SIG-M5 treated with dmso at 0.1 percent for 504 hours (cell line): ENCODE measurements around the gene C2orf81.
A peak's percentile ranks its signal among the peaks of the same experiment; 100 is the strongest.
"Not testable (repeated sequence)": the region's sequence is repeated elsewhere in the genome, so short reads cannot be mapped to it uniquely, and the experiment has no call there.

Source experiments
- DNase-seq: peaks from one replicate; lab custom pipeline; 2025; ENCODE audit not compliant: unreplicated experiment; lab: John Stamatoyannopoulos, UW

C2orf81 gene

DNA sequence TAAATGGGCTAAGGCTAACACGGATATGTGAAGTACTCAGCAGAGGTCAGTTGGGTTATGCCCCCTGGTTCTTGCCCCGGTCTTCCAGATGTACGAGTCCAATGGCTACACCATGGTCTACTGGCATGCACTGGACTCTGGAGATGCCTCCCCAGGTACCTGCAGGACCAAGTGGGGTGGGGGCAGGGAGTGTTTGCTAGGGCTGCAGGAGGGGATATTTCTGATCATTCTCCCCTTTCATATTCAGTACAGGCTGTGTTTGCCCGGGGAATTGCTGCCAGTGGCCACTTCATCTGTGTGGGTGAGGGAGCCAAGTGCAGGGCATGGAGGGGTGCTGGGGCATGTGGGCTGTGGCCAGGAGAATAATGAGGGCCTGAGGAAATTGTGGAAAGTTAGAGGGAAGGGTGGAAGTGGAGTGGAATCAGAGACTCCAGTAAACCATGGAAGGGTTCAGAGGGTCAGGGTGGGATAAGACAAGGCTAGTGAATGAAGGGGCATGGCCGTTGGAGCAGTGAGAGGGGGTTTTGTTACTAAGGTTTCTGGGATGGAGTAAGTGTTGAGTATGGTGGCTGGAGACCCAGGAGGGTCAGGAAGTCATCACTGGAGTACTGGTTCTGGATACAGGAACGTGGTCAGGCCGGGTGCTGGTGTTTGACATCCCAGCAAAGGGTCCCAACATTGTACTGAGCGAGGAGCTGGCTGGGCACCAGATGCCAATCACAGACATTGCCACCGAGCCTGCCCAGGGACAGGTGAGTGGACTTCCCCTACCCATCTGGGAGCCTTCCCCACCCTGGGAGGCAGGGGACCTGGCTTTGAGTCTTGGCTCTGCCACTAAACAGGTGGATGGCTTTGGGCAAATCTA, 2.0 kb upstream of the C2orf81 start:
- DNase-seq: no peak

DNA sequence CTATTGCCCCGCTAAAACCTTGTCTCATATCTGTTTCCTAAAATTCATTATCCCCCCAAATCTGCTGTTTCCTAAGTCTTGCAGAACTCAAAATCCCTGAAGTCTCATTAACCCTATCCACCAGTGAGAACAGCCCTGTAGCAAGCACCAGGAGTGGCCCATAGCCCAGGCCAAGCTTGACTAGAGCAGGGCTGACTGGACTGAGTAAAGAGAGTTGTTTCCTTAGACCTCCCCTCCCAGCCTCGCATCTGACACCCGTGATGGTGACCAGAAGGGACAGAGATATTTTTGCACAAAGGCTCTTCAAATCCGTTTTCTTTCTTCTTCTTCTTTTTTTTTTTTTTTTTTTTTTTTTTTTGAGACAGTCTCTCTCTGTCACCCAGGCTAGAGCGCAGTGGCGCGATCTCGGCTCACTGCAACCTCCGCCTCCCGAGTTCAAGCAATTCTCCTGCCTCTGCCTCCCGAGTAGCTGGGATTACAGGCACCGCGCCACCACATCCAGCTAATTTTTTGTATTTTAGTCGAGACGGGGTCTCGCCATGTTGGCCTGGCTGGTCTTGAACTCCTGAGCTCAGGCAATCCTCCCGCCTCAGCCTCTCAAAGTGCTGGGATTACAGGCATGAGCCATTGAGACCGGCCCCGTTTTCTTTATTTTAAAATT, 846 bp downstream of the C2orf81 start:
- not testable (repeated sequence) for DNase-seq

DNA sequence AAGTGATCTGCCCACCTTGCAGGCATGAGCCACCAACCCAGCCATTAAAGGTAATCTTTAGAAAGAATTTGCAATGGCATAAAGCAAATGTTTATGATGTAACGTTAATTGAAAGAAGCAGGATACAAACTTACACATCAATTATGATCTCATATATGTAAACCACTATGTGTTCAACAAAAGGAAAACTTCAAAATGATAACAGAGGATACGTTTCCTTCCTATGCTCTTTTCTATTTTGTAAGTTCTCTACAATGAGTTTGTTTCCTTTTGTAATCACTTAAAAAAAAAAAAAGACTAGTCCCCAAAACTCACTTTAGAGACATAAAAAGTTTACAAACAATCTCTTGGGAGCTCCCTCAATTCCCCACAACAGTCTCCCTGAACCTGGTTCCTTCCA, 1.4 kb downstream of the C2orf81 start:
- DNase-seq: no peak

DNA sequence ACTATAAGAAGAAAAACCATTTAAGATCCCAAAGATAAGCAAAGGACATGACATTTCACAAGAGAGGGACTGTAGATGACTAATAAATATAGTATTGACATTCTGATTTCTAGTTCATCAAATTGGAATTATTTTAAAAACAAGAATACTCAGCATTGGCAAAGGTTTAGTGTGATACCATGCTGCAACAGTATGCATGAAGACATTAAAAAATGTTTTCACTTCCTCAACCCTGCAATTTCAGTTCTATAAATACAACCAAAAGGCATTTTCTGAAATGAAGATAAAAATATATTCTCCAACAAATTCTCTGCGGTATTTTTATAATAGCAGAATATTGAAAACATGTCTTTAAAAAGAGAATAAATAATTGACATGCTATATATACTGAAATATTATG, 2.1 kb downstream of the C2orf81 start:
- DNase-seq: peak; percentile 20

DNA sequence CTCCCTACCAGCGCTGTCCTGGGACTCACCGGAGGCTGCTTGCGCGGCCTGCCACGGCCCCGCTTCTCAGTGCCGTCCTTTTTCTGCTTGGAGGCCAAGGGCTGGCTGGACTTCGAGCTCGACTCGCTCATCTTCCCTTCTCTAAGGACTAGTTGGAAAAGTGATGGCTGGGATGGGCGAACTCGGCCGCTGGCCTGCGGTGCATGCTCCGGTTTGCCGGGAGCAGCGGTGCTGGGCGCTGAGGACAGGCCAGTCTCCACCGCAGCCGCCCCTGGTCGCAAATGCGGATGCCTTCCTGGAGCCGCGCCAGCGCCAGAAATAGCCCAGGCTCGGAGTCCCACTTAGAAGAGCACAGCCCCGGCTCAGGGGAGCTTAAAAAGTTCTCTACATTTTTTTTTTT, 3.1 kb downstream of the C2orf81 start:
- no peak for DNase-seq

DNA sequence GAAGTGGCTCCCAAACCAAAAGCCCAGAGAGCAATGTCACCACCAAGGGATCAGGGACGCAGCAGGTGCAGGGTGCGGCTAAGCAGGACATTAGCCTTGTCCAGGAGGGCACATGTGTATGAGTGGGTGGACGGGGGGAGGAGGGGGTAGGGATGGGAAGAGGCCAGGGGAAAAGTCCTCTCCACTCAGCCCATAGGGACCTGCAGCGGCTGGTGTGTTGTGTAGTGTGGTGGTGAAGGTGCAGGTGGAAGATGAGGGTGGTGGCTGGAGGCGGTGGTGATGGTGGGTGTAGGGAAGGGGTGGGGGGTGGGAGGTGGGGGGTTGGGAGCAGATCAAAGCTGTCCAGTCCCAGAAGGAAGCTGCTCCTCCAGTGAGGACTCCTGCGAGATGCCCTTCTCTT, 3.7 kb downstream of the C2orf81 start:
- no peak for DNase-seq

DNA sequence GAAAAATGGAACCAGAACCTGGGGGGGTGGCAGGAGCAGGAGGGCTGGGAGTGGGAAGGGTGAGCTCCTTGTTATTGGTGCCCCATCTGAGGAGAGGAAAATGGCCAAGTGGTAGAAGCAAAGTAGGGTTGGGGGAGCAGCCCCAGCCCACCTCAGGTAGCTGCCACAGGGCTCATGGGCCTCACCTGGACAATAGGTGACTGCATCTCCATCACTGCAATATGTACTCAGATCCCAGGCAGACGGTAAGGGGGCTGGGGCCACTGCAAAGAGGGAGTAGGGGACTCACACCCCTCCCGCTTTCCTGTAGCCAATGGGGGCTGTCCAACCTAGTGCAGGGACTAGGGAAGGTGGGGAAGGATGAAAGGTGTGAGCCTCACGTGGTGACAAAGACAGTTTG, 4.2 kb downstream of the C2orf81 start:
- no peak for DNase-seq

DNA sequence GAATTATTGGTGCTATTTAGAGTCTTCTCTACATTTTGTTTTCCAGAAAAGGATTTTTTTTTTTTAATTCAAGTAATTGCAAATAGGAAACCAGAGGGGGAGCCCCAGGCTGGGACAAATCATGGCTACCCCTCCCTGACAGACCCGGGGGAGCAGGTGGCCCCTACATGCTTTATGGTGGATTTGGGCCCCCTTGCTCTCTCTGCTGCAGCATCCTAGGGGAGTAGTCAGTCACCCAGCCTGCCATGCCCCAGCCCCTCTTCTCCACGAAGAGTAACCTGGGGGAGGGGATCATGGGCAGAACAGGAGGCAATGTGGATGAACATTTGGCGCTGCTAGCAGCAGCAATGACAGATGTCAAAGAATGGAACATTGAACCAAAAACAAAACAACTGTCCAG, 4.6 kb downstream of the C2orf81 start:
- no peak for DNase-seq

DNA sequence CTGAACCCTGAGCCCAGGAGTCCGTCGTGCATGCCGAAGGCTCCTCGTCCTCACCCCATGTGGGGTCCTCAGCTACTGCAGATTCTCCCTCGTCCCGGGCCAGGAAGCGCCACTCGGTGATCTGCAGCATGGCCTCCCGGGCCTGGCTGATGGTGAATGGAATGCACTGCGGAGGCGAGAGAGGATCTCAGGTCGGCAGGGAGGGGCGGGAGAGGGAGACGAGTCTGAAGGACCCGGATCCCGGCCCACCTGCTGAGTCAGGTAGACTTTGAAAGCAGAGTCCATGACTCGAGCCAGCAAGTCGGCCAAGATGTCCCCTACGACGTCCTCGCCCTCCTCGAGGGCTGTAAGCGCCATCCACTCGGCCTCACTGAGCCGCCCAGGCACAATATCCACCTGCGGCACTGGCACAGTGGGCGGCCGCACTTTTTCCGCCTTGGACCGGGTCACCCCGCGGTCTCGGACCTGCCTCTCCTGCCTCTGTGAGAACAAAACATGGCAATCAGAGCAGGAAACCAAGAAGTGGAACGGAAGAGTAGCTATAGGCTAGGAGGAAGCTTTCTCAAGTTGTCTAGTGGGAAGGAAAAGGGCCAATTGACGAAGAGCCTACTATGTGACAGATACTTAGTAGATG, 5.5 kb downstream of the C2orf81 start:
- DNase-seq: no peak

DNA sequence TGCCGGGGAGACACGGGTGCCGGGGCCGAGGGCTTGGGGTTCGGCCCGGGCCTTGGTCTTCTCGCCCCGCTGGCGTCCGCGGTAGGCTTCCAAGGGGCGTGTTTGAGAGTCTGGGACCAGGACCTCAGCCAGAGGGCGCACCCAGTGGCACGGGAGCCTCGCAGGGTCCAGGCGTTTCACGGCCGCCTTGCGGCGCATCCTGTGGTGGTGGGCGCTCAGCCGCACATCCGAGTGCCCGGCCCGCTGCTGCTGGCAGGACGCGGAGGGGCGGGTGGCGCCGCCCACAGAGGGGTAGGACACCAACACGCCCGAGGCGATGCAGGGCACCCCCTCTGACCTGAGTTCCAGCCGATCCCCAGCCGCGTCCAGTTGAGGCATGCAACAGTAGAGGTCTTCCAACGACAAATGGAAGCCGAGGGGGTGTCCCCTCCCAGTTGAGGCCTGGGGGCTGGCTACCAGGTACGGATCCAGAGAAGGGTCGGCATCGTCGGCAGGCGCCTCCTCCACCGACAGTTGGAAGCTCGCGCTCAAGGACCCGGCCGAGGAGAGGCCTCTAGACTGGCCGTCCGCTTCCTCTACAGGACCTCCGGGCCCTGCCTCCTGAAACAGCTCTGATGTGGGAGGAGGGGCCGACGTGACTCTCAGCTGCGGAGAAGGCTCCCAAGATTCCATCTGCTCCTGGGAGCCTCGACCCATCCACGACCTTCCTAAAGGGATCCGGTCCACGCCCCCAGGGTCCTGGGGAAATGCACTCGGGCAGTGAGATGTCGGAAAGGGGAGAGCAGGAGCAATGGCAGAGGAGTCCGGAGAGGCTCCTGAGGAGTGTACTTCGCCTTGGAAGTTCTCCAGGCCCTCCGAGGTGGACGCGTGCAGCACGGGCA, 6.3 kb downstream of the C2orf81 start:
- DNase-seq: no peak

DNA sequence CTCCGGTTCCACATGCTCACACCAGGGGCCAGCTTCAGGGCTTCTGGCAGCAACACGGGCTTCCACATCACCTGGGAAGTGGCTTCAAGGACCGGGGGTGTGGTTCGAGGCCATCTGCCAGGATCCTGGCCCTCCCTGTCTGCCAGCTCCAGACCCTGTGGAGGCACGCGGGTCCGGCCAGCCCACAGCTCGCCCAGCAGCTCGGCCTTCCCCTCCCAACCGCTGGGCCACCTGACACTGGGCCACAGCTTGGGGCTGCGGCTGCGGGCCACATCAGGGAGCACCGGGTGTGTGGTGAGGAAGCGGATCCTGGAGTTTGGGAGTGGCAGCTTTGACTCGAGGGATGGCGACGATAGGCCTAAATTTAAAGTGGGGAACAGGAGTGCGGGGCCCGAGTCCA, 7.0 kb downstream of the C2orf81 start:
- DNase-seq: no peak

DNA sequence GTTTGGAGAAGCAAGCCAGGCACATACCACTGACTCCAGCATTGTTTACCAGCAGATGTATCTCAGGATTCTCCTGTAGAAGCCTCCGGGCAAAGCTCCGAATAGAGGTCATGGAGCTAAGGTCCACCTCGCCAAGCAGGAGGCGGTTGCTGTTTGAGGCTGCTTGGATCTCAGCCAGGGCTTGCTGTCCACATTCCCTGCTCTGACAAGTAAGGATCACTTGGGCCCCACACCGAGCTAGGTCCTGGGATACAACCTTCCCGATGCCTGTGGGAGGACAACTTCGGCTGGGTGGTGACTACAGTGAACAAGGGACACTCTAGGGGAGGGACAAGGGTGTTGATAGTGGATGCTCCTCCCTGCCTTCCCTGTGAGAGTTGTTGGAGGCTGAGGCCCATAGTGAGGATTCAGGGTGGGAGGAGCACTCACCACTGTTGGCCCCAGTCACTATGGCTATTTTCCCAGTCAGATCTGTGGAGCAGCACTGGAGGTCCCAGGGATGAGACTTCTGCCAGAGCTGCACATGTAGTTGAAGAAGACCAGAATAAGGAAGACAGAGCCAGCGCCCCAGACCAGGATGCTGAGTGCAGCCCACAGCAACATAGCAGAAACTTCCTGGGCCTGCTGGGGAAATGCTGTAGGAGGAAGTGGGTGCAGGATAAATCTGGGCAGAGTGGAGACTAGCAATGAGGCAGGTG, 8.3 kb downstream of the C2orf81 start:
- no peak for DNase-seq

DNA sequence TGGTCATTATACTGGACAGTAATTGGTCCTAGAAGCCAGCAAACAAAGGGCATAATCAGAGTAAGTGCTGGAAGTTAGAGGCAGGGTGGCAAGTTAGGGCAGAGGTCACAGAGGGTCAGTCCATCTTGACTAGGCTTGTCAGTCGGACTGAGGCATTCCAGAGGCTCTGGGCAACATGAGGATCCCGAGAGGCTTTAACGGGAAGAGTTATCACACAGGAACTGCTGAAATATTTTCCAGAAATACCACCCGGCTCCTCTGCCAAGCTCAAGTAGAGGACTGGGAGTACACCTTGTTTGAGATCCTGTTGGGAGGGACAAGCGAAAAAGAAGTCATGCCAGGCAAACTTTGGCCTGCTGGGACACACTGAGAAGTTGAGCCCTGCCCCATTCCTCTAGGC, 13.7 kb downstream of the C2orf81 start:
- DNase-seq: no peak

DNA sequence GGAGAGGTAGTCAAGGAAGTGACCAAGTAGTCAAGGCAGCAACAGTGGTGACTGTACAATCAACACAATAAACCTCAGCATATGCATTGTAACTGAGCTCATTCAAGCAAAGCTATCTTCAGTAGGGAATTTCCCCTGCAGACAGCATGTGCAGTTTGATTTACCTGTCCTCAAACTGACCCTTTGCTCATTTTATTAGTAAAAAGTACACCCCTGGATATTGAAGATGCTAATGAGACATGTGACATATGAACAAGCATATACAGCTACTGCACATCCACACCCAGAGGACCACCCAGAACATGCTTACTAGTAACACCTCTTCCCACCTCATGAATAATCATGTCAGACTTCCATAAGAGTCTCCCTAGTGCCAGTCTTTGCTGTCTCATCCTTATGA, 15.4 kb downstream of the C2orf81 start:
- DNase-seq: no peak

DNA sequence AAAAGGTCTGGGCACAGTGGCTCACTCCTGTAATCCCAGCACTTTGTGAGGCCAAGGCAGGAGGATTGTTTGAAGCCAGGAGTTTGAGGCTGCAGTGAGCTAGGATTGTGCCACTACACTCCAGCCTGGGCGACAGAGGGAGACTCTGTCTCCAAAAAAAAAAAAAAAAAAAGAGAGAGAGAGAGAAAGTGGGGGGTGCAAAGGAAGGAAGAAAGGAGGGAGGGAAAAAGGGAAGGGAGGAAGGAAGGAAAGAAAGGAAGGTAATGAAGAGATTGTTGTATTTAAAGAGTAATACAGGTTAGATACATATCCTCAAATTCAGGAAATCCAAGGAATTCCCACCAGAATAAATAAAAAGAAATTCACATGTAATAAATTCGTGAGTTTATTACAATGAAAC, 19.5 kb downstream of the C2orf81 start:
- no peak for DNase-seq

DNA sequence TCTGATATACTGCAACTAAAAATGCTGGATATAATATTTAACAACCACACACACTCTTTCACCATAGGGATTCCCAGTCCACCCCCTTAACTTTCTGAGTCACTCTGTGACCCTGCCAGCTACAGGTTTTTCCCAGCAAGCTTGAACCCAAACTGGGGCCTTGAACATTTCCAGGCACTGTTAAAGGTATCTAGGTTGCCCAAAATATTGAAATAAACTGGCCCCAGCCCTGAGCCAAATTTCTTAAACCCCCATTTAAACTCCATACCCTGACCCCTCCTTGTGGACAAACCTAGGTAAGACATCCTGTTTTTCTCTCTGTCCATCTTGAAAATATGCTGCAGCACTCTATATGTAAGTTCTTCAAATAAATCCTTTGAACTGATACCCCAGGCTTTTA, 21.6 kb downstream of the C2orf81 start:
- peak; percentile 52 for DNase-seq

DNA sequence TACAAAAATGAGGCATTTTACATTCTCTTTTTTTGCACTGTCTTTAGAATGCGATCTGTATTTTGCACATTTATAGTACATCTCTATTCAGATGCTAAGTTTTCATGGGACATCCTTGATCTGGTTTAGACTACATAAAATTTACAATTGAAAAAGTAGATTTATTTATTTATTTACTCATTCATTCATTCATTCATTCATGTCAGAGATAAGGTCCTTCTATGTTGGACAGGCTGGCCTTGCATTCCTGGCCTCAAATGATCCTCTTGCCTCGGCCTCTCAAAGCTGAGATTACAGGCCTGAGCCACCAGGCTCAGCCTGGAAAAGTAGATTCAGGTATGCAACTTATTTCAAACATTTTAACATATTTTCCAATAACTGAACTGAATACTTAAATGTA, 25.3 kb downstream of the C2orf81 start:
- no peak for DNase-seq

DNA sequence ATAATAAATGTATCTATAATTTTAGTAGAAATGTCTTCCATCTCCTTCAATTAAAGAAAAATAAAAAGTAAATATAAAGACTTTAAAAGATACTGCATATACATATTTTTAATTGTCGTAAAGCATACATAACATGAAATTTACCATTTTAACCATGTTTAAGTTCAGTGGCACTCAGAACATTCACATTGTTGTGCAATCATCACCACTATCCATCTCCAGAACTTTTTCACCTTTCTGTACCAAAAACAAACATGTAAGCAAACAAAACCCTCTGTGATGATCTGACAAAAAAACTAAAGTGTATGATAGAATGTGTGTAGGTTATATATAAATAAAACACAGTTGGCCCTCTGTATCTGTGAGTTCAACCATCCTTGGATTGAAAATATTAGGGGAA, 27.9 kb downstream of the C2orf81 start:
- no peak for DNase-seq

DNA sequence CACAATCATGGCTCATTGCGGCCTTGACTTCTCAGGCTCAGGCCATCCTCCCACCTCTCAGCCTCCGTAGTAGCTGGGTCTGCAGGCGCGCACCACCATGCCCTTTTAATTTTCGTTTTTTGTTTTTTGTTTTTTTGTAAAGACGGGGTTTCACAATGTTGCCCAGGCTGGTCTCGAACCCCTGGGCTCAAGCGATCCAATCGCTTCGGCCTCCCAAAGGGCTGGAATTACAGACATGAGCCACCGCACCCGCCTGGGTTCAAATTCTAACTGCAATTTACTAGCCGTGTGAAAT, 29.0 kb downstream of the C2orf81 start:
- DNase-seq: no peak

DNA sequence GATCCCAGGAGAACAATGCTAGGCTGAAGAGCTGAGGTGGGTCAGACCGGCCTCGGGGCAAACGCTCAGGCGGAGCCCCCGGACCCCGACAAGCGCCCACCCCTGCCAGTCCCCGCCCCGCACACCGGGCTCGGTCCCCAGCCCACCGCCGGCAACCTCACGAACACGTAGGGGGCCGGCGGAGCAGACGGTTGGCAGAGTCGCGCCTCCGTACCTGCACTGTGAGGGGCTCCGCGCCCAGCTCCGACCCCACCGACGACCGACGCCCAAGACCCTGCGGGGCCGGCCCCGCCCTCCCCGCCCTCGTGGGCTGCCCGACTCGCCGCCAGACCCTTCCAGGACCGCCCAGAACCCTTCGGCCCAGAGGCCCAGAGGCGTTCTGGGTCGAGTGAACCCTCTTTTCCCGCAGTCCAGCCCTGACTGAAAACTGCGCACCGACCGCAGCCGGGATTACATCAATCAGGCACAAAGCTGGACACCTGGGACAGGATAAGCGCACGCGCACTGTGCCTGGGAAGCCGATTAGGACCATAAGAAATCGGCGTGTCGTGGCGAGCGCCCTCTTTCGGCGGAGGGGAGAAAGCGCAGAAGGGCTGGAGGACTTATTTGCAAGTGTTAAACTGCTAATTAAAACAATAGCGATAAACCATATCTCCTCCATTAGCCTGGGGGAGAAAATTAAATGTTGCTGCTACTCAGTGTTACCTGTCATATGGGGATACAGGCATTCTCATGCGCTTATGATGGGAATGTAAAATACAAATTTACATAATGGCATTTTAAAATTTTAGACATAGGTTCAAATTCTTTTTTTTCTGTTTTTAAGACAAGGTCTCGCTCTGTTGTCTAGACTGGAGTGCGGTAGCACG, 29.6 kb downstream of the C2orf81 start:
- peak; percentile 94 for DNase-seq
